SK-N-SH (cell line): ENCODE data around the gene TULP4. TPM values are rescaled to one million over a fixed set of nuclear protein-coding genes. Genes with fewer than 3 reads are reported as not detected.

ENCODE experiments used
- CTCF ChIA-PET: fragments of 300-600, 350-600 bp; formaldehyde crosslinking; extraction: SDS; loops from one replicate; lab custom pipeline; 2021; lab: Yijun Ruan, JAX
- POLR2A ChIA-PET: fragments of 350-600 bp; sonication (Branson Sonifier 250); formaldehyde crosslinking; extraction: SDS; loops from one replicate; lab custom pipeline; 2020; ENCODE audit warnings: antibody characterized with exemption, inconsistent platforms; lab: Yijun Ruan, JAX
- DNase-seq: peaks from one replicate; pipeline ENCODE4 v3.0.0; 2012
- H2AFZ ChIP-seq: fragments of 200-600 bp; sonication (generic); 2 replicates; pipeline ENCODE4 v1.8.1; 2016; ENCODE audit warnings: antibody characterized with exemption, mild to moderate bottlenecking, low read depth
- H3F3A ChIP-seq: fragments of 200-600 bp; sonication (generic); replicated peaks from 2 replicates; pipeline ENCODE3; 2016; ENCODE audit warnings: antibody characterized with exemption, mild to moderate bottlenecking; ENCODE audit not compliant: insufficient read depth
- H3K27ac ChIP-seq, 2 experiments: fragments of 200-500 bp in 1 of 2; fragments of 200-600 bp in 1 of 2; sonication (Bioruptor generic) in 1 of 2; sonication (generic), shearing (Covaris generic) in 1 of 2; 2 replicates each; pipeline versions ENCODE4 v1.5.1 to v1.6.1; 2014 to 2016; ENCODE audit warnings: low read depth in 2 of 2, inconsistent platforms in 1 of 2, low read length in 1 of 2, mild to moderate bottlenecking in 1 of 2, mixed read lengths in 1 of 2
- H3K27me3 ChIP-seq: fragments of 200-600 bp; sonication (generic), shearing (Covaris generic); 2 replicates; pipeline ENCODE4 v1.6.1; 2016; ENCODE audit warnings: mixed run types; ENCODE audit not compliant: insufficient read depth
- H3K36me3 ChIP-seq, 2 experiments: fragments of 200-500 bp in 1 of 2; fragments of 200-600 bp in 1 of 2; sonication (Bioruptor generic) in 1 of 2; sonication (generic) in 1 of 2; replicated peaks in 1 of 2; 2 replicates each; pipeline versions ENCODE3 to v1.5.1; 2014 to 2016; ENCODE audit warnings: low read length in 1 of 2, mild to moderate bottlenecking in 1 of 2; ENCODE audit not compliant: insufficient read depth in 2 of 2, control insufficient read depth in 1 of 2
- H3K4me1 ChIP-seq, 2 experiments: fragments of 200-500 bp in 1 of 2; fragments of 200-600 bp in 1 of 2; sonication (Bioruptor generic) in 1 of 2; sonication (generic), shearing (Covaris generic) in 1 of 2; 2 replicates each; pipeline versions ENCODE4 v1.5.1 to v1.6.1; 2014 to 2016; ENCODE audit warnings: low read depth in 1 of 2, low read length in 1 of 2, mixed run types in 1 of 2; ENCODE audit not compliant: insufficient read depth in 2 of 2, control insufficient read depth in 1 of 2
- H3K4me2 ChIP-seq: fragments of 200-600 bp; sonication (generic), shearing (Covaris generic); 2 replicates; pipeline ENCODE4 v1.6.1; 2017; ENCODE audit warnings: mixed run types
- H3K4me3 ChIP-seq, 2 experiments: fragments of 200-500 bp in 1 of 2; fragments of 200-600 bp in 1 of 2; sonication (Bioruptor generic) in 1 of 2; sonication (generic), shearing (Covaris generic) in 1 of 2; 2 replicates each; pipeline versions ENCODE4 v1.5.1 to v1.8.1; 2014 to 2016; ENCODE audit warnings: low read depth in 2 of 2, inconsistent platforms in 1 of 2, low read length in 1 of 2, mild to moderate bottlenecking in 1 of 2, mixed read lengths in 1 of 2, moderate library complexity in 1 of 2
- H3K79me2 ChIP-seq: fragments of 200-600 bp; sonication (generic); 2 replicates; pipeline ENCODE4 v1.8.1; 2017; ENCODE audit warnings: mild to moderate bottlenecking; ENCODE audit not compliant: insufficient read depth
- H3K9ac ChIP-seq: fragments of 200-600 bp; sonication (generic); 2 replicates; pipeline ENCODE4 v1.6.1; 2017; ENCODE audit warnings: mixed run types
- H3K9me2 ChIP-seq: fragments of 200-600 bp; sonication (generic); 2 replicates; pipeline ENCODE4 v1.6.1; 2017; ENCODE audit warnings: mixed run types
- H3K9me3 ChIP-seq: fragments of 200-600 bp; sonication (generic); 2 replicates; pipeline ENCODE4 v1.6.1; 2017; ENCODE audit warnings: mixed run types, mild to moderate bottlenecking, moderate library complexity
- H4K20me1 ChIP-seq: fragments of 200-600 bp; sonication (generic); 2 replicates; pipeline ENCODE4 v1.6.1; 2017; ENCODE audit warnings: mild to moderate bottlenecking, mixed run types; ENCODE audit not compliant: insufficient read depth
- JUND ChIP-seq: IDR thresholded peaks from 2 replicates; pipeline ENCODE4 v1.4.0; 2012
- MEF2A ChIP-seq: IDR thresholded peaks from 2 replicates; pipeline ENCODE4 v1.4.0; 2012; ENCODE audit warnings: low read depth, borderline replicate concordance
- POLR2AphosphoS5 ChIP-seq: IDR thresholded peaks from 2 replicates; pipeline ENCODE4 v1.6.1; 2012; ENCODE audit warnings: low read depth, low read length
- RFX5 ChIP-seq: IDR thresholded peaks from 2 replicates; pipeline ENCODE4 v1.6.1; 2012; ENCODE audit warnings: mild to moderate bottlenecking, improper control_type of control experiment, low read length
- RXRA ChIP-seq: IDR thresholded peaks from 2 replicates; pipeline ENCODE4 v1.4.0; 2012; ENCODE audit warnings: low read depth, mild to moderate bottlenecking, borderline replicate concordance
- TAF1 ChIP-seq: IDR thresholded peaks from 2 replicates; pipeline ENCODE4 v1.6.1; 2012; ENCODE audit warnings: low read depth, mild to moderate bottlenecking, low read length, moderate library complexity, borderline replicate concordance
- WGBS: methylation state at CpG from one replicate; pipeline ENCODE4 v1.1.6; 2017; ENCODE audit warnings: low lambda C conversion rate; 5-methylcytosine and 5-hydroxymethylcytosine counted together
- polyA plus RNA-seq, 3 experiments: library from polyadenylated mRNA; depleted of rRNA; stranded (reverse); fragments of >200 nt; gene quantifications; 2 replicates each; pipeline ENCODE4 v1.2.3, GENCODE V29; 2012
- TF ChIP-seq, protein P1 (sequence below): IDR thresholded peaks from 2 replicates; pipeline ENCODE4 v1.4.0; 2012; ENCODE audit warnings: low read depth
- TF ChIP-seq, protein P2 (sequence below): IDR thresholded peaks from 2 replicates; pipeline ENCODE4 v1.4.0; 2012; ENCODE audit warnings: low read depth, borderline replicate concordance
- TF ChIP-seq, protein P3 (sequence below): IDR thresholded peaks from 2 replicates; pipeline ENCODE4 v1.6.1; 2012; ENCODE audit warnings: mild to moderate bottlenecking, low read depth, low read length, moderate library complexity
- TF ChIP-seq, protein P4 (sequence below): fragments of 150-350 bp; IDR thresholded peaks from 2 replicates; pipeline ENCODE4 v1.6.1; 2016; ENCODE audit warnings: mild to moderate bottlenecking, low read depth, low read length

Gene TULP4
- polyA plus RNA-seq, 1 of the 3 experiments (the other 2 are of a cell fraction): 5.9 TPM

DNA sequence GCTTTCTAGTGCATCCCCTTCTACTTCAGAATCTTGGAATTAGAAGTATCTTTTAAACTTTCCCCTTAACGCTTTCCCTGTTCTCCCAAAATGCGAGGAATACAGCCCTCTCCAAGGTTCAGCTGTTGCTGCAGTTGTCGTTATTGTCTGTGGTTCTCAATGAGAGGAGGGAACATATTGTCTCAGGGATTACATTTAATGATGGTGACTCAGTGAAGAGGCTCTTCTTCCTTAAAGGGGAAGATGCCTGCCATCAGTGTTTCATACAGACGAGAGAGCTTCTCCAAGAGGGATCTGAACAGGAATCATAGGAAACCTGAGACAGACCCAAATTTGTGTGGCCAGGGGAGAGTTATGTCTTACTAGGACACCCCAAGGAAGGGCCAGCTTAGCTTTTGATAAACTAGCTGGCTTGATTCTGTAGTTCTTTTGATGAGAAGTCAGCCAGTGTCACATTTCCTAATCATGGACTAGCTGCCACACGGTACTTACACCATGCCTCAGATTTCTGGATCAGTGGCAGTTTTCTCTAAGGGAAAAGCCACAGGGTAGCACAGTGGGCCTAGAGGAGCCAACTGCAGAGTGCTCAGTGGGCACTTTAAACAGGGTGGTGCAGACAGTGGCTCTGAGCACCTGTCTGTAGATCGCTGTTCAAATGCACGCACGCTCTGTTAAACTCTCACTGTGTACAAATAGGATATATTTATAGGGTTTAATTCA is 187.9 kb downstream of the TULP4 start:
- no peaks in the 10 kb centered on the region for H4K20me1 ChIP-seq
- no peaks in the 10 kb centered on the region for H3K9me2 ChIP-seq
- H3K27ac ChIP-seq: no peak overlapping the region
- CTCF ChIA-PET: interaction anchor here (0.7 to 1.3 kb wide), 4 partner anchors 30 to 284 kb away, joined by 3 read pairs; no protein-coding TSS in a partner anchor
- TF ChIP-seq JUND: 0 out of 2 replicates have a peak, but pooled peaks have one; percentile 12
- TF ChIP-seq, protein P1, sequence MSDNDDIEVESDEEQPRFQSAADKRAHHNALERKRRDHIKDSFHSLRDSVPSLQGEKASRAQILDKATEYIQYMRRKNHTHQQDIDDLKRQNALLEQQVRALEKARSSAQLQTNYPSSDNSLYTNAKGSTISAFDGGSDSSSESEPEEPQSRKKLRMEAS: peak; percentile 16; the same call in 1 of the 2 replicates
- TF ChIP-seq, protein P2, sequence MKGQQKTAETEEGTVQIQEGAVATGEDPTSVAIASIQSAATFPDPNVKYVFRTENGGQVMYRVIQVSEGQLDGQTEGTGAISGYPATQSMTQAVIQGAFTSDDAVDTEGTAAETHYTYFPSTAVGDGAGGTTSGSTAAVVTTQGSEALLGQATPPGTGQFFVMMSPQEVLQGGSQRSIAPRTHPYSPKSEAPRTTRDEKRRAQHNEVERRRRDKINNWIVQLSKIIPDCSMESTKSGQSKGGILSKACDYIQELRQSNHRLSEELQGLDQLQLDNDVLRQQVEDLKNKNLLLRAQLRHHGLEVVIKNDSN: no peak
- no peak for TF ChIP-seq RFX5
- no peaks in the 10 kb centered on the region; the same call in 1 of the 2 replicates for H3K79me2 ChIP-seq
- no peak overlapping the region for H2AFZ ChIP-seq
- no peaks in the 10 kb centered on the region; a peak in 2 of 4 replicates for H3K4me1 ChIP-seq
- POLR2A ChIA-PET: no interaction called here
- H3K9me3 ChIP-seq: no peaks in the 10 kb centered on the region
- no peak overlapping the region for H3K4me2 ChIP-seq
- DNase-seq: no peak
- H3K36me3 ChIP-seq: peaks cover 23 to 47% of the 10 kb centered on the region in 2 experiments
- H3F3A ChIP-seq: no peaks in the 10 kb centered on the region
- H3K27me3 ChIP-seq: no peaks in the 10 kb centered on the region
- WGBS: 85% methylated on average over 7 of the region's 8 CpGs
- no peak overlapping the region for H3K9ac ChIP-seq
- H3K4me3 ChIP-seq: no peak overlapping the region

DNA sequence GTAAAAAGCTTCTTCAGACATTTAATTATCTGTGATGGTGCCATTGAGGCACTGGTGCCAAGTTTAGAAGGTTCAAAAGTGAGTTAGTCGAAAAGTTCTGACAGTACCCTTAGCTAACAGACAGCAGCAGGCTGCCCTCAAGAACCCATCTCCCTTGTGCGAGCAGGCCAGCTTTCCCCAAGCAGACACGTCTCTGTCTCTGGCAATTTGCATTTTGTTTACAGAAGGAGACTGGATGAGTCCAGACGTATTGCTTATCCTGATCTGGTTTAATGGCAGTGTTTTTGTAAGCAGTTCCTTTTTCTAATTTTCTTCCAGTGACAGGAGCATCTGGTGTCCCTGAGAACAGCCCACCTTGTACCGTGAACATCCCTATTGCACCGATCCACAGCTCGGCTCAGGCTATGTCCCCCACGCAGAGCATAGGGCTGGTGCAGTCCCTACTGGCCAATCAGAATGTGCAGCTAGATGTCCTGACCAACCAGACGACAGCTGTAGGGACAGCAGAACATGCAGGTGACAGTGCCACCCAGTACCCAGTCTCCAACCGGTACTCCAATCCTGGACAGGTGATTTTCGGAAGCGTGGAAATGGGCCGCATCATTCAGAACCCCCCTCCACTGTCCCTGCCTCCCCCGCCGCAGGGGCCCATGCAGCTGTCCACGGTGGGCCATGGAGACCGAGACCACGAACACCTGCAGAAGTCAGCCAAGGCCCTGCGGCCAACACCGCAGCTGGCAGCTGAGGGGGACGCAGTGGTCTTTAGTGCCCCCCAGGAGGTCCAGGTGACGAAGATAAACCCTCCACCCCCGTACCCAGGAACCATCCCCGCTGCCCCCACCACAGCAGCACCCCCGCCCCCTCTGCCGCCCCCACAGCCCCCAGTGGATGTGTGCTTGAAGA is 189.3 kb downstream of the TULP4 start:
- 96% methylated on average over 24 of the region's 26 CpGs for WGBS
- H3F3A ChIP-seq: no peaks in the 10 kb centered on the region
- no peaks in the 10 kb centered on the region for H3K9me2 ChIP-seq
- no peak overlapping the region for H3K4me2 ChIP-seq
- ChIA-PET POLR2A (no interaction called here), CTCF (interaction anchor here (1.0 to 1.1 kb wide), 4 partner anchors 17 to 304 kb away, joined by 3 read pairs; no protein-coding TSS in a partner anchor)
- no peak overlapping the region for H3K4me3 ChIP-seq
- H3K36me3 ChIP-seq: peaks cover 19 to 44% of the 10 kb centered on the region in 2 experiments
- H2AFZ ChIP-seq: no peak overlapping the region
- H3K27ac ChIP-seq: no peak overlapping the region
- no peaks in the 10 kb centered on the region for H3K27me3 ChIP-seq
- no peak overlapping the region for H3K9ac ChIP-seq
- H3K79me2 ChIP-seq: no peaks in the 10 kb centered on the region; the same call in 1 of the 2 replicates
- H3K9me3 ChIP-seq: no peaks in the 10 kb centered on the region
- no peaks in the 10 kb centered on the region for H4K20me1 ChIP-seq
- TF ChIP-seq, protein P3, sequence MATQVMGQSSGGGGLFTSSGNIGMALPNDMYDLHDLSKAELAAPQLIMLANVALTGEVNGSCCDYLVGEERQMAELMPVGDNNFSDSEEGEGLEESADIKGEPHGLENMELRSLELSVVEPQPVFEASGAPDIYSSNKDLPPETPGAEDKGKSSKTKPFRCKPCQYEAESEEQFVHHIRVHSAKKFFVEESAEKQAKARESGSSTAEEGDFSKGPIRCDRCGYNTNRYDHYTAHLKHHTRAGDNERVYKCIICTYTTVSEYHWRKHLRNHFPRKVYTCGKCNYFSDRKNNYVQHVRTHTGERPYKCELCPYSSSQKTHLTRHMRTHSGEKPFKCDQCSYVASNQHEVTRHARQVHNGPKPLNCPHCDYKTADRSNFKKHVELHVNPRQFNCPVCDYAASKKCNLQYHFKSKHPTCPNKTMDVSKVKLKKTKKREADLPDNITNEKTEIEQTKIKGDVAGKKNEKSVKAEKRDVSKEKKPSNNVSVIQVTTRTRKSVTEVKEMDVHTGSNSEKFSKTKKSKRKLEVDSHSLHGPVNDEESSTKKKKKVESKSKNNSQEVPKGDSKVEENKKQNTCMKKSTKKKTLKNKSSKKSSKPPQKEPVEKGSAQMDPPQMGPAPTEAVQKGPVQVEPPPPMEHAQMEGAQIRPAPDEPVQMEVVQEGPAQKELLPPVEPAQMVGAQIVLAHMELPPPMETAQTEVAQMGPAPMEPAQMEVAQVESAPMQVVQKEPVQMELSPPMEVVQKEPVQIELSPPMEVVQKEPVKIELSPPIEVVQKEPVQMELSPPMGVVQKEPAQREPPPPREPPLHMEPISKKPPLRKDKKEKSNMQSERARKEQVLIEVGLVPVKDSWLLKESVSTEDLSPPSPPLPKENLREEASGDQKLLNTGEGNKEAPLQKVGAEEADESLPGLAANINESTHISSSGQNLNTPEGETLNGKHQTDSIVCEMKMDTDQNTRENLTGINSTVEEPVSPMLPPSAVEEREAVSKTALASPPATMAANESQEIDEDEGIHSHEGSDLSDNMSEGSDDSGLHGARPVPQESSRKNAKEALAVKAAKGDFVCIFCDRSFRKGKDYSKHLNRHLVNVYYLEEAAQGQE: no peak
- TF ChIP-seq MEF2A (no peak), RFX5 (no peak), POLR2AphosphoS5 (no peak), TAF1 (no peak), RXRA (no peak)
- TF ChIP-seq, protein P4, sequence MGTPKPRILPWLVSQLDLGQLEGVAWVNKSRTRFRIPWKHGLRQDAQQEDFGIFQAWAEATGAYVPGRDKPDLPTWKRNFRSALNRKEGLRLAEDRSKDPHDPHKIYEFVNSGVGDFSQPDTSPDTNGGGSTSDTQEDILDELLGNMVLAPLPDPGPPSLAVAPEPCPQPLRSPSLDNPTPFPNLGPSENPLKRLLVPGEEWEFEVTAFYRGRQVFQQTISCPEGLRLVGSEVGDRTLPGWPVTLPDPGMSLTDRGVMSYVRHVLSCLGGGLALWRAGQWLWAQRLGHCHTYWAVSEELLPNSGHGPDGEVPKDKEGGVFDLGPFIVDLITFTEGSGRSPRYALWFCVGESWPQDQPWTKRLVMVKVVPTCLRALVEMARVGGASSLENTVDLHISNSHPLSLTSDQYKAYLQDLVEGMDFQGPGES: no peak
- H3K4me1 ChIP-seq: no peaks in the 10 kb centered on the region; a peak in 2 of 4 replicates
- DNase-seq: no peak
